CD4-positive, alpha-beta T cell treated with Interleukin-21 for 1 hour (primary cell): ENCODE results near the gene CPSF4L.

ENCODE experiments used
- DNase-seq: peaks from one replicate; pipeline ENCODE4 v3.0.0-alpha.2; 2020

Gene CPSF4L

GRCh38 chr17:73231395-73231794 lies 30.3 kb downstream of the CPSF4L start:
- DNase-seq, result no peak

GRCh38 chr17:73230088-73230487 lies 31.6 kb downstream of the CPSF4L start:
- no peak for DNase-seq

- peak; percentile 37 for DNase-seq
Measured at GRCh38 chr17:73228748-73229236, 32.9 kb downstream of the CPSF4L start.

- DNase-seq, result no peak
Measured at GRCh38 chr17:73227944-73228343, 33.7 kb downstream of the CPSF4L start.

GRCh38 chr17:73227379-73227778 lies 34.3 kb downstream of the CPSF4L start:
- no peak for DNase-seq

GRCh38 chr17:73226556-73227172 lies 35.0 kb downstream of the CPSF4L start:
- no peak for DNase-seq

- DNase-seq, result no peak
Measured at GRCh38 chr17:73224663-73225305, 36.9 kb downstream of the CPSF4L start.

GRCh38 chr17:73224237-73224636 lies 37.4 kb downstream of the CPSF4L start:
- DNase-seq, result no peak

GRCh38 chr17:73223626-73224230 lies 38.0 kb downstream of the CPSF4L start:
- DNase-seq, result no peak

- no peak for DNase-seq
Measured at GRCh38 chr17:73215447-73215846, 46.2 kb downstream of the CPSF4L start.

GRCh38 chr17:73214851-73215250 lies 46.8 kb downstream of the CPSF4L start:
- DNase-seq, result no peak

- DNase-seq, result no peak
Measured at GRCh38 chr17:73214008-73214407, 47.7 kb downstream of the CPSF4L start.

- peak; percentile 76 for DNase-seq
Measured at GRCh38 chr17:73211745-73212144, 49.9 kb downstream of the CPSF4L start.

GRCh38 chr17:73210002-73210678 lies 51.5 kb downstream of the CPSF4L start:
- peak; percentile 16 for DNase-seq

- DNase-seq, result no peak
Measured at GRCh38 chr17:73209436-73209835, 52.2 kb downstream of the CPSF4L start.

GRCh38 chr17:73208139-73208827 lies 53.4 kb downstream of the CPSF4L start:
- no peak for DNase-seq

- DNase-seq, result no peak
Measured at GRCh38 chr17:73205459-73205961, 56.2 kb downstream of the CPSF4L start.

GRCh38 chr17:73203788-73204479 lies 57.7 kb downstream of the CPSF4L start:
- peak; percentile 32 for DNase-seq

GRCh38 chr17:73203135-73203787 lies 58.4 kb downstream of the CPSF4L start:
- DNase-seq, result peak; percentile 30

GRCh38 chr17:73201215-73202069 lies 60.2 kb downstream of the CPSF4L start:
- DNase-seq, result no peak

GRCh38 chr17:73200476-73200875 lies 61.2 kb downstream of the CPSF4L start:
- no peak for DNase-seq
